ENCODE measurements around the gene TMEM141. TPM values are rescaled to one million over a fixed set of nuclear protein-coding genes. Genes with fewer than 3 reads are reported as not detected.
"Not testable (repeated sequence)": the region's sequence is repeated elsewhere in the genome, so short reads cannot be mapped to it uniquely, and the experiment has no call there.

Gene TMEM141
- total RNA-seq, 1 donor, result 39.7 TPM

- H3K4me3 ChIP-seq (ENCODE audit: low read depth, low read length), result no peak overlapping the region
- no peak for DNase-seq (ENCODE audit: low read depth)
- no peak for TF ChIP-seq CTCF (IDR thresholded peaks at IDR 0.05; ENCODE audit: insufficient read depth, low read depth, low read length)
Measured at GRCh38 chr9:136832581-136832980, 41.4 kb downstream of the TMEM141 start.

GRCh38 chr9:136833381-136834048 lies 42.4 kb downstream of the TMEM141 start:
- H3K4me3 ChIP-seq (ENCODE audit: low read depth, low read length); DNase-seq (ENCODE audit: low read depth): not testable (repeated sequence)

DNA sequence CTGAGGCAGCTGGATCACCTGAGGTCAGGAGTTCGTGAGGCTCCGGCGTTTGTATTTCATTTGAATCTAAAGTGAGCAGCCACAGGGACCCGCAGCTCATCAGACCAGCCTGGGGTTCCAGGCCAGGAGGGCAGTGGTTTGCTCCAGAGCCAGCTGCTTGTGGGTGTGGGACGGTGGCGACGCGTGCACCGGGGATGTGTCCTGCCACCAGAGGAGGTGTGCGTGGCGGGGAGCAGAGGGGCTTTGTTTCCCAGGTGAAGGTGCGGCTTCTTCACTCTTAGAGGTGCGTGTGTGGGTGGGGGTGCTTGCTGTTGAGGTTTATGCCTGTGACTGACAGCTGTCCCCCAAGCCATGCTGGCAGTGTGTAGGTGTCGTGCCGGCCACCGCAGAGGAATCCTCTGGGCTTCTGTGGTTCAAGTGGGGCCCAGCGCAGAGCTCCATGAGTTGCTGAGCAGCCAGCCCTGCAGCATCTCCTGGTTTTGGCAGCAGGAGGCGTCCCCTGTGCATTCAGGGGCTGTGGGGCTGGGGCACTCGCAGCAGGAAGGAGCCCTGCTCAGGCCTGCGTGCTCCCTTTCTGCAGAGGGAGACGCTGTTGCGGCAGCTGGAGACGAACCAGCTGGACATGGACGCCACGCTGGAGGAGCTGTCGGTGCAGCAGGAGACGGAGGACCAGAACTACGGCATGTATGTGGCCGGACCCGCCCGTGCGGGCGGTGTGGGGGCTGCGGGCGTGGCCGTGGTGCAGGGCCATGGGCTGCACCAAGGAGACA lies 44.2 kb downstream of the TMEM141 start:
- no peak for DNase-seq (ENCODE audit: low read depth)
- no peak for TF ChIP-seq CTCF (IDR thresholded peaks at IDR 0.05; ENCODE audit: insufficient read depth, low read depth, low read length)
- no peak overlapping the region for H3K4me3 ChIP-seq (ENCODE audit: low read depth, low read length)

DNA sequence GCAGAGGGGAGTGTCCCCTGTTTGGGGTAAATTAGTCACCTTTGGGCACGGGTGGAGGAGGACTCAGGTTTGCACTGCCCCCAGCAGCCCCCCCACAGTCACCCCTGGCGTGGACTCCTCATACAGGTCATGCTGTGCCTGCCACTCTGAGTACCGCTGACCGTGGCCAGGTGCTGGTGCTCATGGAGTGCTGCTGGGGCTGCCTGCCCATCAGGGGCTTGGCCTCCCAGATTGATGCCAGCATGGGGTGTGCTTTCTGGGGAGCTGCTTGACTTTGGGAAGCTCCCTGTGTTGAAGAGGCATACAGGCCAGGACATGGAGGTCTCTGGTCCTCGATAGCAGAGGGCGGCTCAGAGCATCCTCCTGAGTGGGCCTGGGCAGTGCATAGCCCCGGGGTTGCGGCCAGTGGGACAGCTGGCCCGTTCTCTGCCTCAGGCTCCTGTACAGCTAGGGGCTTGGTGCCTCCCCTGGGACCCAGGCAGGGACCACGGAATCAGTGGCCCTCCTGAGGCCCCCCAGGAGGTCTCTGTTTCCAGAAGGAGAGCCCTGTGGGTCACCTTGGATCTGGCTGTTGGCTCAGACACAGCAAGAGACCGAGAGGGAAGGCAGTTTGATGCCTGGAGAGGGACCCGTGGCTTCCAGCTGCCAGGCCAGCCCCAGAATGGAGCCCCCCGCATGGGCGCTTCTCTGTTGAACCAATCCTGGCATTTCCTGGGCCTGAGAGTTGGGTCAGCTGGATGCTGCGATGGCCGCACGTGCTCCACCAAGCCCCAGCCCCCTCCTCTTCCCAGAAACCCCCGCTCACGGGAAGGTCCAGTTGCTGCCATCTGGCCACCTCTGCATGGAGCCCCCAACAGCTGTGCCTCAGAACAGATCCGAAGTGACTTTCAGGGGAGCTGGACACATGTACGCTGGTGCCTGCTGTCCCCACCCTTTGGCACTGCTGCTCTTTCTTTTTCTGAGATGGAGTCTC lies 45.1 kb downstream of the TMEM141 start:
- DNase-seq (ENCODE audit: low read depth), result no peak
- H3K4me3 ChIP-seq (ENCODE audit: low read depth, low read length), result no peak overlapping the region
- no peak for TF ChIP-seq CTCF (IDR thresholded peaks at IDR 0.05; ENCODE audit: insufficient read depth, low read depth, low read length)

- no peak for TF ChIP-seq CTCF (IDR thresholded peaks at IDR 0.05; ENCODE audit: insufficient read depth, low read depth, low read length)
- no peak overlapping the region for H3K4me3 ChIP-seq (ENCODE audit: low read depth, low read length)
- no peak for DNase-seq (ENCODE audit: low read depth)
Measured at GRCh38 chr9:136837146-136837855, 46.2 kb downstream of the TMEM141 start.

- DNase-seq (ENCODE audit: low read depth); H3K4me3 ChIP-seq (ENCODE audit: low read depth, low read length): not testable (repeated sequence)
Measured at GRCh38 chr9:136837856-136838277, 46.7 kb downstream of the TMEM141 start.
